ENCODE results near the gene TACC2.

Gene TACC2

GRCh38 chr10:122122493-122122892 lies 133.5 kb downstream of the TACC2 start:
- no peak for TF ChIP-seq CTCF (conservative IDR thresholded peaks at IDR 0.05; ENCODE audit: low read depth, low read length)
- DNase-seq (ENCODE audit: low read depth) = no peak
- H3K4me3 ChIP-seq (ENCODE audit: low read depth, low read length) = no peak overlapping the region

- DNase-seq (ENCODE audit: low read depth) = no peak
- no peak overlapping the region for H3K4me3 ChIP-seq (ENCODE audit: low read depth, low read length)
- no peak for TF ChIP-seq CTCF (conservative IDR thresholded peaks at IDR 0.05; ENCODE audit: low read depth, low read length)
Measured at GRCh38 chr10:122123186-122123585, 134.2 kb downstream of the TACC2 start.

GRCh38 chr10:122124342-122124741 lies 135.4 kb downstream of the TACC2 start:
- no peak overlapping the region for H3K4me3 ChIP-seq (ENCODE audit: low read depth, low read length)
- TF ChIP-seq CTCF (conservative IDR thresholded peaks at IDR 0.05; ENCODE audit: low read depth, low read length) = no peak
- DNase-seq (ENCODE audit: low read depth) = no peak

GRCh38 chr10:122124808-122125207 lies 135.8 kb downstream of the TACC2 start:
- H3K4me3 ChIP-seq (ENCODE audit: low read depth, low read length) = no peak overlapping the region
- no peak for DNase-seq (ENCODE audit: low read depth)
- no peak for TF ChIP-seq CTCF (conservative IDR thresholded peaks at IDR 0.05; ENCODE audit: low read depth, low read length)

GRCh38 chr10:122126763-122127659 lies 138.0 kb downstream of the TACC2 start:
- no peak overlapping the region for H3K4me3 ChIP-seq (ENCODE audit: low read depth, low read length)
- TF ChIP-seq CTCF (conservative IDR thresholded peaks at IDR 0.05; ENCODE audit: low read depth, low read length) = no peak
- peak; percentile 92 for DNase-seq (ENCODE audit: low read depth)

GRCh38 chr10:122127943-122128342 lies 139.0 kb downstream of the TACC2 start:
- DNase-seq (ENCODE audit: low read depth) = no peak
- no peak for TF ChIP-seq CTCF (conservative IDR thresholded peaks at IDR 0.05; ENCODE audit: low read depth, low read length)
- no peak overlapping the region for H3K4me3 ChIP-seq (ENCODE audit: low read depth, low read length)

GRCh38 chr10:122128357-122128756 lies 139.4 kb downstream of the TACC2 start:
- no peak for DNase-seq (ENCODE audit: low read depth)
- TF ChIP-seq CTCF (conservative IDR thresholded peaks at IDR 0.05; ENCODE audit: low read depth, low read length) = no peak
- H3K4me3 ChIP-seq (ENCODE audit: low read depth, low read length) = no peak overlapping the region
